ENCODE results near the gene CIB4. TPM values are rescaled to one million over a fixed set of nuclear protein-coding genes. Genes with fewer than 3 reads are reported as not detected.

The CIB4 gene
- total RNA-seq, 4 donors from 2014 or later: not detected

DNA sequence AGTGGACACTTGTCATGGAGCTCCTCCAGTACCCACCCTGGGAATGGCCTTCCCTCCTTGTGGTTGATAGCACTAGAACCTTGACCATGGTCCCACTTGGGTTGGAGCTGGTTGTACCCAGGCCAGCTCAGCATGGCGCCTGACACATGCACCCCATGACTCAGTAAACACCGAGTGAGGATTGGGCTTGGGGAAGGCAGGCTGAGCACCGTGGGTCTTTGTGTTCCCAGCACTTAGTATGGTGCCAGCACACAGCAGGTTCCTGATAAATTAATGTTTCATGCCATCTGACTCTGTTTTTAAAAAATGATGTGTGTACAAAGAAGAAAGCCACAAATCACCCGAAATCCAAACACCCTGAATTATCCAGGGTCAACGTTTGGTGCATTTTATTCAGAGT, 69.8 kb downstream of the CIB4 start:
- no peaks in the 10 kb centered on the region for H3K9me3 ChIP-seq
- no peak for DNase-seq (ENCODE audit: extremely low spot score)
- H3K4me3 ChIP-seq: no peak overlapping the region
- H3K27me3 ChIP-seq: peaks cover 0 to 14% (median 0%) of the 10 kb centered on the region in 4 donors
- intact Hi-C loops (cut with DNase I): loop anchor here (10.0 kb wide), 1 partner anchor 227 kb away; the partner anchor contains the start of genes ADGRF3 and SELENOI
- no peak overlapping the region for H3K27ac ChIP-seq (replicated peaks in 1 of 4)
- no peaks in the 10 kb centered on the region for H3K36me3 ChIP-seq
- 80% methylated on average over 5 of the region's 5 CpGs for WGBS
- TF ChIP-seq POLR2AphosphoS5 (IDR thresholded peaks at IDR 0.05) (no peak), EP300 (IDR thresholded peaks at IDR 0.05) (no peak), POLR2A (IDR thresholded peaks at IDR 0.05; ENCODE audit: low read depth) (no peak)
- TF ChIP-seq, protein P1, sequence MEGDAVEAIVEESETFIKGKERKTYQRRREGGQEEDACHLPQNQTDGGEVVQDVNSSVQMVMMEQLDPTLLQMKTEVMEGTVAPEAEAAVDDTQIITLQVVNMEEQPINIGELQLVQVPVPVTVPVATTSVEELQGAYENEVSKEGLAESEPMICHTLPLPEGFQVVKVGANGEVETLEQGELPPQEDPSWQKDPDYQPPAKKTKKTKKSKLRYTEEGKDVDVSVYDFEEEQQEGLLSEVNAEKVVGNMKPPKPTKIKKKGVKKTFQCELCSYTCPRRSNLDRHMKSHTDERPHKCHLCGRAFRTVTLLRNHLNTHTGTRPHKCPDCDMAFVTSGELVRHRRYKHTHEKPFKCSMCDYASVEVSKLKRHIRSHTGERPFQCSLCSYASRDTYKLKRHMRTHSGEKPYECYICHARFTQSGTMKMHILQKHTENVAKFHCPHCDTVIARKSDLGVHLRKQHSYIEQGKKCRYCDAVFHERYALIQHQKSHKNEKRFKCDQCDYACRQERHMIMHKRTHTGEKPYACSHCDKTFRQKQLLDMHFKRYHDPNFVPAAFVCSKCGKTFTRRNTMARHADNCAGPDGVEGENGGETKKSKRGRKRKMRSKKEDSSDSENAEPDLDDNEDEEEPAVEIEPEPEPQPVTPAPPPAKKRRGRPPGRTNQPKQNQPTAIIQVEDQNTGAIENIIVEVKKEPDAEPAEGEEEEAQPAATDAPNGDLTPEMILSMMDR (IDR thresholded peaks at IDR 0.05): no peak
- no peaks in the 10 kb centered on the region for H3K4me1 ChIP-seq

DNA sequence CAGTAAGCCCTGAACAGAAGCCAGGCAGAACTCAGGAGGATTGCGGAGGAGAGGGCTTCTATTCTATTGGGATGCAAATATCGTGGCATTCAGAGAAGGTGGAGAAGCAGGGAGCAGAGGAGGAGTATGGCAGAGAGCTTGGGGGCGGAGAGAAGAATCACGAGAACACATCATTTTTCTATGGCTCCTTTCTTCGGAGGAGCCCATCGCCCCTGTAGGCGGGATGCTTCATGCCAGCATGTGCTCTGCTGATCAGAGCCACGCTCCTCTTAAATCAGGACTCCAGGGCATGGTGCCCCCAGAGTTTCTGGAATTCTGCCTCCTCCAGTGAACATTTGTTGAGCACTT, 71.1 kb downstream of the CIB4 start:
- 85% methylated on average over 6 of the region's 8 CpGs for WGBS
- no peaks in the 10 kb centered on the region for H3K4me1 ChIP-seq
- no peak for DNase-seq (ENCODE audit: extremely low spot score)
- no peak for TF ChIP-seq EP300 (IDR thresholded peaks at IDR 0.05)
- TF ChIP-seq, protein P1 (IDR thresholded peaks at IDR 0.05): no peak
- TF ChIP-seq POLR2A (IDR thresholded peaks at IDR 0.05; ENCODE audit: low read depth): no peak
- no peak for TF ChIP-seq POLR2AphosphoS5 (IDR thresholded peaks at IDR 0.05)
- no peak overlapping the region for H3K27ac ChIP-seq (replicated peaks in 1 of 4)
- H3K27me3 ChIP-seq: peaks cover 0 to 25% (median 0%) of the 10 kb centered on the region in 4 donors
- no peaks in the 10 kb centered on the region for H3K9me3 ChIP-seq
- intact Hi-C loops (cut with DNase I): loop anchor here (10.0 kb wide), 1 partner anchor 225 kb away; the partner anchor contains the start of genes ADGRF3 and SELENOI
- no peak overlapping the region for H3K4me3 ChIP-seq
- H3K36me3 ChIP-seq: no peaks in the 10 kb centered on the region

DNA sequence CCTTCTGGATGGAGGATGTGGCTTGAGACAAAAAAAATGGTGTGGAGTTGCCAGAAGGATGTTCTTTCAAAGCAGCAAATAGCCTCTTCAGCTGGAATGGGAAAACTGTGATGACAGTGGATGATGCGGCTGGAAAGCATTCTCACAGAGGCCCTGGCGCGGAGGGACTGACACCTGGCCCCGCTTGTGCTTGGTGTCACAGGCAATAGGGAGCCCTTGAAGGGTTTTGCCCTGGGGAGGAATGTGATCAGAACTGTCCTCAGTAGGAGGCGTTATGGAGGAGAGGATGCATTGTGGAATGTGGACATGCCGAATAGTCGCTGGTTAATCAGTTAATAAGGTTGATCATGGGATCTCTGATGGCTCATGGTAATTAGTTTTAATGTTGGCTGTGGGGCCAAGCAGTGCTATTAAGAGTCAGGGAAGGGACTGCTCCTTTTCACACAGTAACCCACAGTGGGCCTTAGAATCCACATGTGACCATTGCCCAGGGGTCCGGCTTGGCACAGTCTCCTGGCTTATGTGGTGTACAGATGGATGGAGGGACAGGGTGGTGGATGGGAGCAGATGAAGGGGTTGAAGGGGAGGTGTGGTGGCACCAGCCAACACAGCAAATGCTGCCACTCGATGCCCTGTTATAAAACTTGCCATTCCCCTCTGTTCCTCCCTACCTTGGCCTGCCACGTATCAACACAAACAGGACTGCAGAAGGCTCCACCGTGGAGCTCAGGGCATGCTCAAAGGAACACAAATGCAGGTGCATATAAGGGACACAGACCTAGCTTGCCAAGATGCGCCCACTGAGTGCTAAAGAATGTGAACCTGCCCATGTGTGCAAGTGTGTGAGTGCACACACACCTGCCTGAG, 71.7 kb downstream of the CIB4 start:
- Histone ChIP-seq H3K4me1 (no peaks in the 10 kb centered on the region), H3K9me3 (no peaks in the 10 kb centered on the region), H3K27ac (replicated peaks in 1 of 4) (no peak overlapping the region), H3K27me3 (peaks cover 0 to 28% (median 0%) of the 10 kb centered on the region in 4 donors), H3K36me3 (no peaks in the 10 kb centered on the region), H3K4me3 (no peak overlapping the region)
- 93% methylated on average over 11 of the region's 12 CpGs for WGBS
- no peak for DNase-seq (ENCODE audit: extremely low spot score)
- intact Hi-C loops (cut with DNase I): loop anchor here (10.0 kb wide), 1 partner anchor 225 kb away; the partner anchor contains the start of genes ADGRF3 and SELENOI
- TF ChIP-seq, protein P1 (IDR thresholded peaks at IDR 0.05): no peak
- no peak for TF ChIP-seq POLR2A (IDR thresholded peaks at IDR 0.05; ENCODE audit: low read depth)
- no peak for TF ChIP-seq EP300 (IDR thresholded peaks at IDR 0.05)
- TF ChIP-seq POLR2AphosphoS5 (IDR thresholded peaks at IDR 0.05): no peak

GRCh38 chr2:26568076-26568890, 72.9 kb downstream of the CIB4 start:
- no peak for DNase-seq (ENCODE audit: extremely low spot score)
- peaks cover 3 to 5% (median 5%) of the 10 kb centered on the region in 4 donors for H3K4me1 ChIP-seq
- peaks cover 0 to 28% (median 0%) of the 10 kb centered on the region in 4 donors for H3K27me3 ChIP-seq
- no peaks in the 10 kb centered on the region for H3K9me3 ChIP-seq
- 89% methylated on average over 7 of the region's 7 CpGs for WGBS
- no peak for TF ChIP-seq POLR2AphosphoS5 (IDR thresholded peaks at IDR 0.05)
- TF ChIP-seq EP300 (IDR thresholded peaks at IDR 0.05): no peak
- TF ChIP-seq, protein P1 (IDR thresholded peaks at IDR 0.05): no peak
- no peak for TF ChIP-seq POLR2A (IDR thresholded peaks at IDR 0.05; ENCODE audit: low read depth)
- H3K36me3 ChIP-seq: no peaks in the 10 kb centered on the region
- no peak overlapping the region for H3K4me3 ChIP-seq
- intact Hi-C loops (cut with DNase I): no loop called here
- no peak overlapping the region for H3K27ac ChIP-seq (replicated peaks in 1 of 4)
